Activated CD4-positive, alpha-beta T cell treated with anti-CD3 and anti-CD28 coated beads, Interleukin-2, amount 50 U/mL, for 48 hours (primary cell): ENCODE data around the gene SYTL3.

Experiments used
- DNase-seq, 2 experiments: peaks; one replicate each; pipeline ENCODE4 v3.0.0-alpha.2; 2020

Gene SYTL3

DNA sequence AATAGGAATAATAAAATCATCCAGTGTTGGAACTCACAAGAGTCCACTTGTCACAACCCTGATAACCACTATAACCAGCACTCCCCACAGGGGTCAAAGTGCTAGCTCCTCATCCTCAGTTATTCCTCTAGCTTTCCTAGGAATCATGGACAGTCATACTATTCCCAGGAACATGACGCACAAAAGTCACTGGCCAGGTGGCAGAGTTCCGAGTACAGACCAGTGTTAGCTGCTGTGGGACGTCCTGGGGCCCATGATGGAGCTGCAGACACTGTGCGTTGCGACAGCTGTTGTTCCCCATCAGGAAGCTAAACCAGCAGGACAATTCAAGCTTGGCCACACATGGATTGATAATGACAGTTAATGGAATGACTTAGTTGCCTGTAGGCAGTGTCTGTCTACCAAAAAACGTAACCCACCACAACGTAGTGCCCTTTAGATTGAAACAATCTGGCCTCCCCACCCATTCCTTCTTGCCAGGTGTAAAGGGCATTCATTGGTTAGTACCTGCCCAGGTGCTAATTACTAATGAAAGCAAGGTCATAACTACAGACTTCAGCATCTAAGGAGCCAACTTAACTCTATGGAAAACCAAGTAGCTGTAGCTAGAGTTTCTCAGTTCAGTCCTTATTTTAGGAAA lies 151.9 kb downstream of the SYTL3 start:
- DNase-seq = no peak

DNA sequence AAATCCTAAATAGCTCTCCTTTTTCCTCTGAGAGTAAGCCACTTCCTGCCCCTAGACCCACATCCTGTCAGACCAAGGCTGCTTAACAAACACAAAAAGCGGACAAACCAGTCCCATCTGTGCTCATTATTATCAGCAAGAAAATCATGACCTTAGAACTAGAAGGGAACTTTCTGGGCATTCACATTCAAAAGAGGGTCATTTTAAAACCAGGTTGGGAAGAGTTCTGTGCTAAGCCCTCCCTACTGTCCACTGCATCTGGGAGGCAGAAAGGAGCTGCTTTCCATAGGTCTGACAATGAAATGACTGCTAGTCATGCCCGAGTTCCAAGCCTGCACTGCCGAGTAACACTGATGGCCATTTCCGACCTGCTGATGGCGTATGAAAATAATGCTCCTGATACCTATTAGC lies 153.9 kb downstream of the SYTL3 start:
- no peak for DNase-seq

- no peak for DNase-seq
These were observed 154.4 kb downstream of the SYTL3 start for GRCh38 chr6:158804207-158804606.

DNA sequence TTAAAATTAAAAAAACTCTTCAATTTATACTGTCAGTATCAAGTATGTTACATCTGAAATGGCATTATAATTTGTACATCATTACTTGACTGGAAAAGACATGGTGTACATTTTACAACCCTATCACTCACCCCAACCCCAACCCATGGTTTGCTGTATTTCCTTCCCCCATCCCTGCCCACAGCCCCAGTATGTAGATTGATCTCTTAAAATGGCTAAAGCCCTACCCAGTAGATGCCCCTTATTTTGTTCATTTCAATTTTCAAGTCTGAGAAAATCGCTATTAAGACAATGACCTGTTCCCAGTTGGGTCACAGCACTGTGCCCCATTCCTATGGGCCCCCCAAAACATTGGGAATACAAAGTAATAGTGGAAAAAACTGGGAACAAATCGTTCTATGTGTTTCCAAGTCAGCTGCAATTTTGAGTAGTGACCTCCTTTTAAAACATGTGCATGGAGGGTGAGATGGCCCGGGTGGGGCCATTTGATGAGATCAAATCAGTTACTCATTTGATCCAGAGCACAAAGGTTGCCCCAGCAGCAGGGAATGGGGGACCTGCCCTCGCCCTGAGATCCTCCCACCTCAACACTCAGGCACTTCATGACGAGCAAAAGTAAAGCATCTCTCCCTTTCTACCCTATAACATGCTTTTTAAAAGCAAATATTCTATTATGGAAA lies 156.0 kb downstream of the SYTL3 start:
- no peak for DNase-seq

GRCh38 chr6:158807515-158808441 lies 157.9 kb downstream of the SYTL3 start:
- DNase-seq = no peak

DNA sequence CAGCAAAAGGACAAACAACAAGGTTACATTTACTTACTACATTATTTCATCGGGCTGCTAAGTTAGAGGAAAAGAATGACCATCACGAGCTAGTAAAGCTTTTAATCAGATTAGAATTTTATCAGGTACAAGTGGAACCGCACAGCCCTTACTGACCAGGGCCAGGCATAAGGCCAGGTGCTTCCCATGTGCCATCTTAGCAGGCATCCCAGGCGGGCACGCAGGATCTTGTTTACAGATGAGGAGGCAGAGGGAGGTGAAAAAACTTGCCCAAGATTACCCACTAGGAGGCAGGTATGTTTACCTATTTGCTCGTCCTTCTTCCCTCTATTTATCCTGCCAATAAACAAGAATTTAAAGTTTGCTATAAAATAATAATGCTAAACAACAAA lies 158.6 kb downstream of the SYTL3 start:
- DNase-seq = no peak

DNA sequence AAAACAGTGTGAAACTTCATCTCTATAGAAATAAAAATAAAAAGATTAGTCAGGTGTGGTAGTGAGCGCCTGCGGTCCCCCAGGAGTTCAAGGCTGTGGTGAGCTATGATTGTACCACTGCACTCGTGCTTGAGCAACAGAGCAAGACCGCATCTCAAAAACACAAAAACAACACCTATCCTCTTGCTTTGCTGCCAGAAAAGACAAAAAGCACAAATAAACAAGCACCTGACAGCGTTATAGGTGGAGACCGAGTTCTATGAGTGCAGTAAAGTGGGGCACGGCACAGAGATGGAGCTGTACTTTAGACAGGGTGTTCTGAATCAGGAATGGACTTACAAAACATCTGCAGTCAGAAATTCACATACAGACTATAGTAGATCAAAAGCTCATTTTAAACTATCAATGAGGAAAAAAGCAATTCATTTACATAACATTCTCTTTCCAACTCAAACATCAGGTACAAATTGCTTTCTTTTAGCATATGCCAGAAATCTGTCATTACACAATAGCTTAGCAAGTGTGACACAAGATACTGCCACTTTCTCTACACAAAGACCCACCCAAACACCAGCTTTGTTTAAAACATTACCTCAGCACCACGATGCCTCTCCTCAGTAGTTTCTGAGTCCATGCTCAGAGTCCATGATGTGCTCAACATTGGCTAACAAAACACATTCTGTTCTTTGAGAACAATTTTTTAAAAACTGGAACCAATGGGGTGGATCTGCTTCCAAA lies 159.3 kb downstream of the SYTL3 start:
- no peak for DNase-seq

- no peak for DNase-seq
These were observed 160.6 kb downstream of the SYTL3 start for GRCh38 chr6:158810155-158811095.

GRCh38 chr6:158812611-158813010 lies 162.8 kb downstream of the SYTL3 start:
- DNase-seq = no peak

- no peak for DNase-seq
These were observed 163.2 kb downstream of the SYTL3 start for GRCh38 chr6:158813032-158813431.
